ENCODE measurements around the gene CELA2A. TPM values are rescaled to one million over a fixed set of nuclear protein-coding genes. Genes with fewer than 3 reads are reported as not detected.

The CELA2A gene
- polyA plus RNA-seq, 1 of the 3 experiments (the other 2 are of a cell fraction), result not detected

DNA sequence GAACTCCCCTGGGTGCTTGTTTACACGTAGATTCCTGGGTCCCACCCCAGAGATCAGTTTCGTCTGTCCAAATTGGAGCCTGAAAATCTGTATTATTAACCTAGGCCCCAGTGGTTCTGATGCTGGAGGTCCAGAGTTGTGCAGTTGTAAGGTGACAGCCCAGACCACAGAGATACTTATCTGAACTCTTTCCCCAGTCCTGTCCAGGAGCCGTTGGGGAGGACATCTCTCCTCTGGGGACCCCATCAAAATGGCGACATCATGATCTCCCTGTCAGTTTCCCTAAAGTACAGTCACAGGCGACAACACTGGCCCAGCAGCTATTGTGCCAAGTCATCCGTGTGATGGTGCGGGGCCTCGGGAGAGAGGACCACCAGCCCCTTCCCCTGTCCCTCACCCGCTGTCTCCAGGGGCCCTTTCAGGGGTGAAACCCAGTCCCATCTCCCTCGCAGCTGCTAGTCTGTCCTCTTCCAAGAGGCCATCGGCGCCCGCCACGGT lies 47.6 kb upstream of the CELA2A start:
- H3K9ac ChIP-seq, result peak overlapping the region; percentile 88
- peaks cover 30 to 36% of the 10 kb centered on the region in 2 experiments; a peak in 3 of 4 replicates for H3K4me1 ChIP-seq (ENCODE audit: control insufficient read depth in 1 of 2, insufficient read depth in 2 of 2, low read depth in 1 of 2, low read length in 1 of 2)
- H3K27me3 ChIP-seq (ENCODE audit: insufficient read depth), result no peaks in the 10 kb centered on the region
- H3K9me3 ChIP-seq, result no peaks in the 10 kb centered on the region
- H3F3A ChIP-seq (replicated peaks; ENCODE audit: insufficient read depth), result peaks cover 20% of the 10 kb centered on the region
- no peak for DNase-seq
- H4K20me1 ChIP-seq (ENCODE audit: insufficient read depth), result peaks cover 27% of the 10 kb centered on the region
- H3K36me3 ChIP-seq (replicated peaks in 1 of 2; ENCODE audit: control insufficient read depth in 1 of 2, insufficient read depth in 2 of 2, low read length in 1 of 2), result no peaks in the 10 kb centered on the region
- H3K4me2 ChIP-seq, result peak overlapping the region; percentile 96
- peak overlapping the region; percentile 84 to 92 for H3K4me3 ChIP-seq (ENCODE audit: low read depth in 2 of 2, low read length in 1 of 2)
- no peaks in the 10 kb centered on the region for H3K9me2 ChIP-seq
- ChIA-PET POLR2A (no interaction called here), CTCF (interaction anchor here (0.7 to 3.0 kb wide), 3 partner anchors 25 to 86 kb away, joined by 3 to 10 read pairs (median 7); no protein-coding TSS in a partner anchor)
- peaks cover 39% of the 10 kb centered on the region for H3K79me2 ChIP-seq (ENCODE audit: insufficient read depth)
- TF ChIP-seq GATA2 (CRISPR knock-in tag; IDR thresholded peaks at IDR 0.05) (no peak), ELF1 (IDR thresholded peaks at IDR 0.05) (no peak), YY1 (IDR thresholded peaks at IDR 0.05; ENCODE audit: low read depth) (no peak), RXRA (IDR thresholded peaks at IDR 0.05; ENCODE audit: borderline replicate concordance, low read depth) (no peak), GABPA (IDR thresholded peaks at IDR 0.05; ENCODE audit: low read depth) (no peak), NFIC (IDR thresholded peaks at IDR 0.05; ENCODE audit: borderline replicate concordance) (no peak), CHD2 (IDR thresholded peaks at IDR 0.05; ENCODE audit: low read length, partially characterized antibody) (no peak), TAF1 (IDR thresholded peaks at IDR 0.05; ENCODE audit: borderline replicate concordance, low read depth, low read length) (no peak), RCOR1 (IDR thresholded peaks at IDR 0.05; ENCODE audit: low read length) (no peak), ZBTB33 (IDR thresholded peaks at IDR 0.05; ENCODE audit: borderline replicate concordance, low read depth) (no peak), NRF1 (IDR thresholded peaks at IDR 0.05; ENCODE audit: low read depth, low read length) (no peak), MAX (IDR thresholded peaks at IDR 0.05; ENCODE audit: low read depth) (no peak), RAD21 (IDR thresholded peaks at IDR 0.05; ENCODE audit: low read length) (no peak), RFX5 (IDR thresholded peaks at IDR 0.05; ENCODE audit: low read length) (no peak)
- TF ChIP-seq, protein P1, sequence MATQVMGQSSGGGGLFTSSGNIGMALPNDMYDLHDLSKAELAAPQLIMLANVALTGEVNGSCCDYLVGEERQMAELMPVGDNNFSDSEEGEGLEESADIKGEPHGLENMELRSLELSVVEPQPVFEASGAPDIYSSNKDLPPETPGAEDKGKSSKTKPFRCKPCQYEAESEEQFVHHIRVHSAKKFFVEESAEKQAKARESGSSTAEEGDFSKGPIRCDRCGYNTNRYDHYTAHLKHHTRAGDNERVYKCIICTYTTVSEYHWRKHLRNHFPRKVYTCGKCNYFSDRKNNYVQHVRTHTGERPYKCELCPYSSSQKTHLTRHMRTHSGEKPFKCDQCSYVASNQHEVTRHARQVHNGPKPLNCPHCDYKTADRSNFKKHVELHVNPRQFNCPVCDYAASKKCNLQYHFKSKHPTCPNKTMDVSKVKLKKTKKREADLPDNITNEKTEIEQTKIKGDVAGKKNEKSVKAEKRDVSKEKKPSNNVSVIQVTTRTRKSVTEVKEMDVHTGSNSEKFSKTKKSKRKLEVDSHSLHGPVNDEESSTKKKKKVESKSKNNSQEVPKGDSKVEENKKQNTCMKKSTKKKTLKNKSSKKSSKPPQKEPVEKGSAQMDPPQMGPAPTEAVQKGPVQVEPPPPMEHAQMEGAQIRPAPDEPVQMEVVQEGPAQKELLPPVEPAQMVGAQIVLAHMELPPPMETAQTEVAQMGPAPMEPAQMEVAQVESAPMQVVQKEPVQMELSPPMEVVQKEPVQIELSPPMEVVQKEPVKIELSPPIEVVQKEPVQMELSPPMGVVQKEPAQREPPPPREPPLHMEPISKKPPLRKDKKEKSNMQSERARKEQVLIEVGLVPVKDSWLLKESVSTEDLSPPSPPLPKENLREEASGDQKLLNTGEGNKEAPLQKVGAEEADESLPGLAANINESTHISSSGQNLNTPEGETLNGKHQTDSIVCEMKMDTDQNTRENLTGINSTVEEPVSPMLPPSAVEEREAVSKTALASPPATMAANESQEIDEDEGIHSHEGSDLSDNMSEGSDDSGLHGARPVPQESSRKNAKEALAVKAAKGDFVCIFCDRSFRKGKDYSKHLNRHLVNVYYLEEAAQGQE (IDR thresholded peaks at IDR 0.05; ENCODE audit: low read depth, low read length), result no peak
- WGBS (ENCODE audit: low lambda C conversion rate), result 54% methylated on average over 13 of the region's 14 CpGs
- H3K27ac ChIP-seq (ENCODE audit: low read depth in 2 of 2, low read length in 1 of 2), result peak overlapping the region in 1 of 2 experiments; percentile 77; a peak in 3 of 4 replicates
- H2AFZ ChIP-seq (ENCODE audit: low read depth), result peak overlapping the region; percentile 85; the same call in 1 of the 2 replicates

All from SK-N-SH (cell line).